Mesenchymal stem cell (in vitro differentiated cells and primary cell): Measurements from ENCODE around the gene AURKB.
A peak's percentile ranks its signal among the peaks of the same experiment; 100 is the strongest.
"Not testable (repeated sequence)": the region's sequence is repeated elsewhere in the genome, so short reads cannot be mapped to it uniquely, and the experiment has no call there.

Source experiments
- DNase-seq: peaks from one replicate; pipeline ENCODE4 v3.0.0-alpha.2; 2013
- H2AFZ ChIP-seq: one replicate; pipeline ENCODE4 v1.6.1; 2013; ENCODE audit warnings: low read depth, mild to moderate bottlenecking, control low read depth, inconsistent platforms, low read length, moderate library complexity
- H2AK5ac ChIP-seq: 2 replicates; pipeline ENCODE4 v1.6.1; 2013; ENCODE audit warnings: low read length, moderate library complexity, mild to moderate bottlenecking, inconsistent platforms; ENCODE audit not compliant: severe bottlenecking
- H2BK120ac ChIP-seq: one replicate; pipeline ENCODE4 v1.6.1; 2013; ENCODE audit warnings: low read depth, mild to moderate bottlenecking, inconsistent platforms, low read length, moderate library complexity
- H2BK12ac ChIP-seq, 2 experiments: one replicate each; pipeline ENCODE4 v1.6.1; 2013; ENCODE audit warnings: inconsistent platforms in 2 of 2, low read length in 2 of 2, mild to moderate bottlenecking in 2 of 2, moderate library complexity in 2 of 2, control low read depth in 1 of 2
- H2BK15ac ChIP-seq: one replicate; pipeline ENCODE4 v1.6.1; 2013; ENCODE audit warnings: mild to moderate bottlenecking, low read depth, inconsistent platforms; ENCODE audit not compliant: poor library complexity, severe bottlenecking
- H2BK5ac ChIP-seq: 2 replicates; pipeline ENCODE4 v1.6.1; 2013; ENCODE audit warnings: low read depth, mild to moderate bottlenecking, low read length, control low read depth, inconsistent platforms; ENCODE audit not compliant: poor library complexity, severe bottlenecking
- H3K14ac ChIP-seq, 2 experiments: one replicate each; pipeline ENCODE4 v1.6.1; 2013; ENCODE audit warnings: inconsistent platforms in 2 of 2, low read length in 2 of 2, control low read depth in 1 of 2, mild to moderate bottlenecking in 1 of 2, moderate library complexity in 1 of 2
- H3K18ac ChIP-seq, 2 experiments: one replicate each; pipeline ENCODE4 v1.6.1; 2013; ENCODE audit warnings: inconsistent platforms in 2 of 2, low read length in 2 of 2, control low read depth in 1 of 2, low read depth in 1 of 2, mild to moderate bottlenecking in 1 of 2
- H3K23ac ChIP-seq, 2 experiments: one replicate each; pipeline ENCODE4 v1.6.1; 2013; ENCODE audit warnings: inconsistent platforms in 2 of 2, low read length in 2 of 2, mild to moderate bottlenecking in 2 of 2, moderate library complexity in 2 of 2, control low read depth in 1 of 2
- H3K27ac ChIP-seq: 2 replicates; pipeline ENCODE4 v1.5.1; 2013; ENCODE audit warnings: mild to moderate bottlenecking, moderate library complexity, low read length, control low read depth, inconsistent platforms; ENCODE audit not compliant: poor library complexity, severe bottlenecking
- H3K27me3 ChIP-seq, 2 experiments: 2 replicates each; pipeline versions ENCODE4 v1.6.1 to v1.7.0; 2013; ENCODE audit warnings: low read length in 2 of 2, mild to moderate bottlenecking in 2 of 2, moderate library complexity in 2 of 2, control low read depth in 1 of 2, inconsistent platforms in 1 of 2; ENCODE audit not compliant: control insufficient read depth in 1 of 2, insufficient read depth in 1 of 2
- H3K36me3 ChIP-seq, 2 experiments: 2 replicates each; pipeline versions ENCODE4 v1.6.1 to v1.7.0; 2013; ENCODE audit warnings: low read length in 2 of 2, control low read depth in 1 of 2, inconsistent platforms in 1 of 2, low read depth in 1 of 2, mild to moderate bottlenecking in 1 of 2; ENCODE audit not compliant: insufficient read depth in 2 of 2, control insufficient read depth in 1 of 2
- H3K4ac ChIP-seq, 2 experiments: one replicate each; pipeline ENCODE4 v1.6.1; 2013; ENCODE audit warnings: inconsistent platforms in 2 of 2, low read length in 2 of 2, mild to moderate bottlenecking in 2 of 2, moderate library complexity in 2 of 2, control low read depth in 1 of 2, low read depth in 1 of 2
- H3K4me1 ChIP-seq: 2 replicates; pipeline ENCODE4 v1.6.1; 2013; ENCODE audit warnings: low read depth, low read length, control low read depth; ENCODE audit not compliant: control insufficient read depth, insufficient read depth
- H3K4me2 ChIP-seq: 2 replicates; pipeline ENCODE4 v1.6.1; 2013; ENCODE audit warnings: low read length, mild to moderate bottlenecking, inconsistent platforms; ENCODE audit not compliant: poor library complexity, severe bottlenecking
- H3K4me3 ChIP-seq, 2 experiments: 2 replicates each; pipeline versions ENCODE4 v1.5.1 to v1.7.0; 2013; ENCODE audit warnings: low read length in 2 of 2, mild to moderate bottlenecking in 2 of 2, control low read depth in 1 of 2, low read depth in 1 of 2; ENCODE audit not compliant: insufficient read depth in 1 of 2
- H3K79me1 ChIP-seq: replicated peaks from 2 replicates; pipeline ENCODE4 v1.6.1; 2013; ENCODE audit warnings: mild to moderate bottlenecking, control low read depth, low read length, inconsistent platforms; ENCODE audit not compliant: poor library complexity, severe bottlenecking
- H3K9ac ChIP-seq: 2 replicates; pipeline ENCODE4 v1.7.0; 2013; ENCODE audit warnings: mild to moderate bottlenecking, low read length, moderate library complexity
- H3K9me3 ChIP-seq: 2 replicates; pipeline ENCODE4 v1.7.0; 2013; ENCODE audit warnings: mild to moderate bottlenecking, low read length; ENCODE audit not compliant: control insufficient read depth
- H4K8ac ChIP-seq: one replicate; pipeline ENCODE4 v1.6.1; 2013; ENCODE audit warnings: inconsistent platforms, mild to moderate bottlenecking, low read length, moderate library complexity
- H4K91ac ChIP-seq: one replicate; pipeline ENCODE4 v1.6.1; 2013; ENCODE audit warnings: mild to moderate bottlenecking, low read length, inconsistent platforms
- WGBS: methylation state at CpG from one replicate; pipeline ENCODE4 v1.1.7; 2013; ENCODE audit warnings: mixed read lengths; 5-methylcytosine and 5-hydroxymethylcytosine counted together

AURKB gene

GRCh38 chr17:8222380-8222629 lies 11.9 kb upstream of the AURKB start:
- WGBS: 0% methylated on average over 9 of the region's 9 CpGs
- peak overlapping the region; percentile 95 for H3K9ac ChIP-seq

GRCh38 chr17:8221663-8222379 lies 11.4 kb upstream of the AURKB start:
- Histone ChIP-seq H3K27ac (peak overlapping the region; percentile 97), H4K8ac (peak overlapping the region; percentile 3), H3K79me1 (no peaks in the 10 kb centered on the region), H3K14ac (peak overlapping the region in 1 of 2 experiments; percentile 92), H3K4me3 (peak overlapping the region; percentile 69 to 93), H3K27me3 (no peaks in the 10 kb centered on the region), H2AK5ac (no peak overlapping the region), H3K9me3 (no peaks in the 10 kb centered on the region), H3K9ac (peak overlapping the region; percentile 95), H2BK120ac (peak overlapping the region; percentile 56), H2BK12ac (peak overlapping the region in 1 of 2 experiments; percentile 68), H3K4me1 (peaks cover 16% of the 10 kb centered on the region), H2BK15ac (no peak overlapping the region), H3K23ac (peak overlapping the region in 1 of 2 experiments; percentile 87), H2AFZ (peak overlapping the region; percentile 93), H3K18ac (peak overlapping the region; percentile 92 to 94), H4K91ac (peak overlapping the region; percentile 2), H2BK5ac (peak overlapping the region; percentile 83), H3K4me2 (peak overlapping the region; percentile 93), H3K36me3 (no peaks in the 10 kb centered on the region), H3K4ac (peak overlapping the region in 1 of 2 experiments; percentile 97)
- DNase-seq: peak; percentile 97
- WGBS: under 1% methylated on average over 39 of the region's 40 CpGs

More at GRCh38 chr17:8222380-8222629, 11.9 kb upstream of the AURKB start:
- Histone ChIP-seq H3K36me3 (peaks cover under 1 to 2% of the 10 kb centered on the region in 2 experiments), H4K91ac (no peak overlapping the region), H2BK120ac (no peak overlapping the region), H3K27me3 (no peaks in the 10 kb centered on the region), H3K79me1 (no peaks in the 10 kb centered on the region), H2AFZ (no peak overlapping the region), H3K18ac (peak overlapping the region; percentile 67 to 94), H3K9me3 (no peaks in the 10 kb centered on the region), H3K4me2 (peak overlapping the region; percentile 93), H3K4me1 (peaks cover 16% of the 10 kb centered on the region), H2BK12ac (peak overlapping the region; percentile 4 to 69), H3K27ac (peak overlapping the region; percentile 97), H3K4ac (peak overlapping the region in 1 of 2 experiments; percentile 3), H2BK15ac (no peak overlapping the region), H2BK5ac (no peak overlapping the region), H3K14ac (no peak overlapping the region), H4K8ac (no peak overlapping the region), H3K4me3 (peak overlapping the region; percentile 69 to 93), H3K23ac (peak overlapping the region in 1 of 2 experiments; percentile 14), H2AK5ac (peak overlapping the region; percentile 27)
- no peak for DNase-seq

GRCh38 chr17:8220783-8221662 lies 10.6 kb upstream of the AURKB start:
- Histone ChIP-seq H3K27me3 (no peaks in the 10 kb centered on the region), H3K4ac (peak overlapping the region in 1 of 2 experiments; percentile 32), H3K4me3 (peak overlapping the region; percentile 69 to 93), H4K91ac (no peak overlapping the region), H3K36me3 (no peaks in the 10 kb centered on the region), H3K23ac (no peak overlapping the region), H2BK12ac (peak overlapping the region in 1 of 2 experiments; percentile 31), H2AFZ (peak overlapping the region; percentile 43), H2BK15ac (peak overlapping the region; percentile 61), H4K8ac (peak overlapping the region; percentile 76), H3K79me1 (no peaks in the 10 kb centered on the region), H3K4me2 (peak overlapping the region; percentile 62), H3K9me3 (no peaks in the 10 kb centered on the region), H3K14ac (no peak overlapping the region), H3K9ac (peak overlapping the region; percentile 95), H2BK120ac (peak overlapping the region; percentile 56), H2AK5ac (no peak overlapping the region), H3K4me1 (peaks cover 16% of the 10 kb centered on the region), H3K18ac (peak overlapping the region in 1 of 2 experiments; percentile 31), H2BK5ac (peak overlapping the region; percentile 59), H3K27ac (peak overlapping the region; percentile 97)
- WGBS: under 1% methylated on average over 45 of the region's 45 CpGs
- peak; percentile 94 for DNase-seq

GRCh38 chr17:8214000-8214399 lies 3.6 kb upstream of the AURKB start:
- H2BK120ac ChIP-seq, H3K18ac ChIP-seq, H4K8ac ChIP-seq, H3K9ac ChIP-seq, H2AFZ ChIP-seq, H2AK5ac ChIP-seq, H3K9me3 ChIP-seq, H3K4ac ChIP-seq, H2BK5ac ChIP-seq, H4K91ac ChIP-seq, H3K79me1 ChIP-seq, H3K36me3 ChIP-seq, H3K27me3 ChIP-seq, H3K27ac ChIP-seq, H3K4me1 ChIP-seq, H3K4me2 ChIP-seq, H2BK12ac ChIP-seq, DNase-seq, H2BK15ac ChIP-seq, H3K4me3 ChIP-seq, H3K23ac ChIP-seq, H3K14ac ChIP-seq: not testable (repeated sequence)
- 86% methylated on average over 14 of the region's 15 CpGs for WGBS
